Right atrium auricular region (tissue), 2 donors: ENCODE results near the gene ARHGAP12. TPM values are rescaled to one million over a fixed set of nuclear protein-coding genes. Genes with fewer than 3 reads are reported as not detected.

Experiments
- DNase-seq: peaks from one replicate; pipeline ENCODE4 v3.0.0-alpha.2; 2019; ENCODE audit warnings: low spot score
- H3K27ac ChIP-seq, 2 donors: fragments of 200-600 bp; sonication (generic); 1 replicate in 1 of 2; 2 replicates in 1 of 2; pipeline ENCODE4 v1.5.1; 2016 to 2019
- H3K27me3 ChIP-seq, 2 donors: fragments of 200-600 bp; sonication (generic); one replicate each; pipeline versions ENCODE4 v1.5.1 to v1.6.0; 2017 to 2019
- H3K36me3 ChIP-seq: fragments of 200-600 bp; sonication (generic); one replicate; pipeline ENCODE4 v1.5.1; 2016
- H3K4me1 ChIP-seq, 2 donors: fragments of 200-600 bp; sonication (generic); one replicate each; pipeline versions ENCODE4 v1.5.1 to v1.6.0; 2017 to 2019
- H3K4me3 ChIP-seq, 2 donors: fragments of 200-600 bp; sonication (generic); 1 replicate in 1 of 2; 2 replicates in 1 of 2; pipeline ENCODE4 v1.5.1; 2017 to 2019; ENCODE audit warnings: mild to moderate bottlenecking in 1 of 2, moderate library complexity in 1 of 2
- H3K9me3 ChIP-seq, 2 donors: fragments of 200-600 bp; sonication (generic); one replicate each; pipeline ENCODE4 v1.5.1; 2019
- CTCF ChIP-seq, 2 donors: fragments of 200-600 bp; sonication (generic); IDR thresholded peaks; one replicate each; pipeline ENCODE4 v1.5.1; 2019; ENCODE audit warnings: antibody characterized with exemption in 2 of 2
- total RNA-seq, 2 donors: library from RNA; depleted of rRNA; stranded (reverse); fragments of >200 nt; gene quantifications; one replicate each; pipeline ENCODE4 v1.1.0, GENCODE V29; 2016

Gene ARHGAP12
- total RNA-seq, 2 donors from 2014 or later, result 20.8 to 24.1 TPM

- Histone ChIP-seq H3K27ac (no peak overlapping the region), H3K4me3 (no peak overlapping the region)
- no peak for DNase-seq
Measured at GRCh38 chr10:31939797-31940708, 11.4 kb upstream of the ARHGAP12 start.

GRCh38 chr10:31937371-31937770 is 8.7 kb upstream of the ARHGAP12 start:
- Histone ChIP-seq H3K27ac (peak overlapping the region in 1 of 2 donors; percentile 29), H3K36me3 (no peaks in the 10 kb centered on the region), H3K4me1 (peaks cover 0 to 6% of the 10 kb centered on the region in 2 donors), H3K27me3 (no peaks in the 10 kb centered on the region), H3K9me3 (no peaks in the 10 kb centered on the region), H3K4me3 (no peak overlapping the region)
- no peak for DNase-seq
- TF ChIP-seq CTCF (IDR thresholded peaks at IDR 0.05), result no peak

More at GRCh38 chr10:31939797-31940708, 11.4 kb upstream of the ARHGAP12 start:
- TF ChIP-seq CTCF (IDR thresholded peaks at IDR 0.05), result no peak
- Histone ChIP-seq H3K27me3 (no peaks in the 10 kb centered on the region), H3K36me3 (no peaks in the 10 kb centered on the region), H3K9me3 (no peaks in the 10 kb centered on the region), H3K4me1 (peaks cover 0 to 6% of the 10 kb centered on the region in 2 donors)

- peaks cover 0 to 6% of the 10 kb centered on the region in 2 donors for H3K4me1 ChIP-seq
- H3K9me3 ChIP-seq, result no peaks in the 10 kb centered on the region
- no peak overlapping the region for H3K4me3 ChIP-seq
- peak overlapping the region in 1 of 2 donors; percentile 29 for H3K27ac ChIP-seq
- no peaks in the 10 kb centered on the region for H3K27me3 ChIP-seq
- TF ChIP-seq CTCF (IDR thresholded peaks at IDR 0.05), result no peak
- no peaks in the 10 kb centered on the region for H3K36me3 ChIP-seq
- no peak for DNase-seq
Measured at GRCh38 chr10:31936933-31937332, 8.3 kb upstream of the ARHGAP12 start.

- DNase-seq, result no peak
- Histone ChIP-seq H3K27ac (no peak overlapping the region), H3K4me3 (no peak overlapping the region), H3K4me1 (peaks cover 0 to 4% of the 10 kb centered on the region in 2 donors), H3K9me3 (no peaks in the 10 kb centered on the region), H3K27me3 (no peaks in the 10 kb centered on the region), H3K36me3 (no peaks in the 10 kb centered on the region)
- TF ChIP-seq CTCF (IDR thresholded peaks at IDR 0.05), result no peak
Measured at GRCh38 chr10:31936086-31936485, 7.5 kb upstream of the ARHGAP12 start.

- no peak for DNase-seq
- peaks cover 0 to 2% of the 10 kb centered on the region in 2 donors for H3K4me1 ChIP-seq
- no peak overlapping the region for H3K4me3 ChIP-seq
- no peak for TF ChIP-seq CTCF (IDR thresholded peaks at IDR 0.05)
- H3K27me3 ChIP-seq, result no peaks in the 10 kb centered on the region
- H3K27ac ChIP-seq, result no peak overlapping the region
- H3K9me3 ChIP-seq, result no peaks in the 10 kb centered on the region
- no peaks in the 10 kb centered on the region for H3K36me3 ChIP-seq
Measured at GRCh38 chr10:31935678-31936077, 7.0 kb upstream of the ARHGAP12 start.
